GM19397 (cell line): ENCODE data around the gene GSTM3.
"Not testable (repeated sequence)": the region's sequence is repeated elsewhere in the genome, so short reads cannot be mapped to it uniquely, and the experiment has no call there.

Experiments
- ATAC-seq: cut with Tn5 transposase; IDR thresholded peaks from one replicate; pipeline ENCODE4 v1.9.1; 2021; ENCODE audit warnings: mild to moderate bottlenecking, moderate library complexity; ENCODE audit not compliant: unreplicated experiment

GSTM3 gene

GRCh38 chr1:109732390-109732881 lies 8.4 kb downstream of the GSTM3 start:
- no peak for ATAC-seq

GRCh38 chr1:109730666-109731065 lies 10.2 kb downstream of the GSTM3 start:
- ATAC-seq, result no peak

GRCh38 chr1:109728870-109729269 lies 12.0 kb downstream of the GSTM3 start:
- ATAC-seq, result no peak

GRCh38 chr1:109726728-109727373 lies 14.0 kb downstream of the GSTM3 start:
- ATAC-seq, result no peak

- ATAC-seq, result no peak
Measured at GRCh38 chr1:109726007-109726406, 14.8 kb downstream of the GSTM3 start.

- ATAC-seq, result no peak
Measured at GRCh38 chr1:109725510-109725909, 15.3 kb downstream of the GSTM3 start.

- ATAC-seq, result no peak
Measured at GRCh38 chr1:109724933-109725332, 15.9 kb downstream of the GSTM3 start.

- ATAC-seq, result no peak
Measured at GRCh38 chr1:109722908-109723691, 17.7 kb downstream of the GSTM3 start.

- ATAC-seq, result no peak
Measured at GRCh38 chr1:109721971-109722370, 18.9 kb downstream of the GSTM3 start.

- no peak for ATAC-seq
Measured at GRCh38 chr1:109721042-109721441, 19.8 kb downstream of the GSTM3 start.

- ATAC-seq, result no peak
Measured at GRCh38 chr1:109719337-109719837, 21.5 kb downstream of the GSTM3 start.

GRCh38 chr1:109718495-109718894 lies 22.3 kb downstream of the GSTM3 start:
- ATAC-seq, result no peak

GRCh38 chr1:109717729-109718128 lies 23.1 kb downstream of the GSTM3 start:
- ATAC-seq, result no peak

- ATAC-seq, result no peak
Measured at GRCh38 chr1:109716570-109717090, 24.2 kb downstream of the GSTM3 start.

- ATAC-seq, result no peak
Measured at GRCh38 chr1:109716121-109716520, 24.7 kb downstream of the GSTM3 start.

GRCh38 chr1:109714661-109715372 lies 26.0 kb downstream of the GSTM3 start:
- ATAC-seq, result no peak

GRCh38 chr1:109713636-109714035 lies 27.2 kb downstream of the GSTM3 start:
- ATAC-seq, result no peak

- ATAC-seq, result no peak
Measured at GRCh38 chr1:109712321-109712864, 28.4 kb downstream of the GSTM3 start.

- not testable (repeated sequence) for ATAC-seq
Measured at GRCh38 chr1:109711593-109712320, 29.1 kb downstream of the GSTM3 start, which contains the start of gene GSTM5. Gene GSTM5, plus strand, starts transcription at chr1:109712251. Its CDS starts 62 bp downstream, at chr1:109712313.

- ATAC-seq, result not testable (repeated sequence)
Measured at GRCh38 chr1:109709822-109710221, 31.0 kb downstream of the GSTM3 start.
